Spleen (tissue), 11 donors: ENCODE measurements around the gene STAG1. TPM values are rescaled to one million over a fixed set of nuclear protein-coding genes. Genes with fewer than 3 reads are reported as not detected.
"Not testable (repeated sequence)": the region's sequence is repeated elsewhere in the genome, so short reads cannot be mapped to it uniquely, and the experiment has no call there.

Experiments
- DNase-seq: peaks from one replicate; pipeline ENCODE4 v3.0.0-alpha.2; 2020
- H3K27ac ChIP-seq, 8 donors: fragments of 200-600 bp; sonication (generic) in 7 of 8; 1 replicate in 4 of 8; 2 replicates in 4 of 8; pipeline versions ENCODE4 v1.5.0 to v1.8.0; 2016 to 2021; ENCODE audit warnings: inconsistent platforms in 4 of 8, mild to moderate bottlenecking in 4 of 8, moderate library complexity in 1 of 8
- H3K27me3 ChIP-seq, 7 donors: fragments of 200-600 bp; sonication (generic) in 6 of 7; replicated peaks in 1 of 7; 1 replicate in 4 of 7; 2 replicates in 3 of 7; pipeline versions ENCODE4 v1.5.0 to v1.8.0; 2016 to 2021; ENCODE audit warnings: inconsistent platforms in 3 of 7, mild to moderate bottlenecking in 1 of 7
- H3K36me3 ChIP-seq, 6 donors: fragments of 200-600 bp; sonication (generic) in 5 of 6; 1 replicate in 4 of 6; 2 replicates in 2 of 6; pipeline versions ENCODE4 v1.5.0 to v1.8.0; 2016 to 2021; ENCODE audit warnings: inconsistent platforms in 2 of 6
- H3K4me1 ChIP-seq, 6 donors: fragments of 200-600 bp; sonication (generic) in 5 of 6; 1 replicate in 3 of 6; 2 replicates in 3 of 6; pipeline versions ENCODE4 v1.5.0 to v1.8.0; 2016 to 2021; ENCODE audit warnings: inconsistent platforms in 3 of 6
- H3K4me3 ChIP-seq, 8 donors: fragments of 200-600 bp; sonication (generic) in 7 of 8; 1 replicate in 4 of 8; 2 replicates in 4 of 8; pipeline versions ENCODE4 v1.5.0 to v1.8.0; 2016 to 2021; ENCODE audit warnings: inconsistent platforms in 4 of 8, mild to moderate bottlenecking in 4 of 8, moderate library complexity in 2 of 8
- H3K9me3 ChIP-seq, 8 donors: fragments of 200-600 bp; sonication (generic) in 7 of 8; 1 replicate in 4 of 8; 2 replicates in 4 of 8; pipeline versions ENCODE4 v1.5.0 to v1.8.0; 2016 to 2021; ENCODE audit warnings: inconsistent platforms in 4 of 8
- POLR2A ChIP-seq, 3 donors: fragments of 450-650 bp; IDR thresholded peaks; one replicate each; pipeline ENCODE4 v1.5.1; 2017; ENCODE audit warnings: antibody characterized with exemption in 3 of 3, mild to moderate bottlenecking in 1 of 3
- POLR2AphosphoS5 ChIP-seq, 3 donors: sonication (generic); formaldehyde crosslinking; IDR thresholded peaks; one replicate each; pipeline ENCODE4 v1.5.1; 2017; ENCODE audit warnings: antibody characterized with exemption in 3 of 3
- WGBS, 5 donors: extraction: QIAGEN DNeasy Blood & Tissue Kit in 3 of 5; methylation state at CpG; one replicate each; pipeline versions ENCODE4 v1.1.5 to v1.1.7; 2013 to 2018; 5-methylcytosine and 5-hydroxymethylcytosine counted together
- intact Hi-C: fragments of 100-400 bp; cut with DNase I; formaldehyde crosslinking; loops from one replicate; pipeline ENCODE4 v1.15.0; 2023; ENCODE audit warnings: low total_unique reads
- polyA plus RNA-seq, 3 donors: library from polyadenylated mRNA; stranded (reverse); fragments of 200-250 nt; gene quantifications; one replicate each; pipeline ENCODE4 v1.2.1, GENCODE V29; 2013
- total RNA-seq, 7 donors: library from RNA; depleted of rRNA in 3 of 7; stranded (reverse); fragments of >200 nt in 3 of 7; fragmentation: NEBNext Ultra II Directional in 4 of 7; extraction: Animal tissue kit (Norgen Biotek cat#: 25700) in 4 of 7; gene quantifications; one replicate each; pipeline versions ENCODE4 v1.1.0 to v1.2.1, GENCODE V29; 2016 to 2021
- TF ChIP-seq, protein P1 (sequence below), 11 experiments: fragments of 200-600 bp in 7 of 11; fragments of 450-650 bp in 4 of 11; sonication (generic) in 4 of 11; IDR thresholded peaks in 8 of 11; conservative IDR thresholded peaks in 3 of 11; 1 replicate in 7 of 11; 2 replicates in 4 of 11; pipeline versions ENCODE4 v1.4.0 to v1.8.0; 2016 to 2021; ENCODE audit warnings: antibody characterized with exemption in 11 of 11, inconsistent platforms in 4 of 11, mild to moderate bottlenecking in 1 of 11
- donor health status: healthy with polysubstance abuse.
- donor health status: DM: no; HTN: no; CAD: no; lungs with moderate emphysema.
- donor health status: DM: no; HTN: no; CAD: no.
- donor health status: Bipolar disorder and iron deficiency.
- donor health status: healthy.
- donor health status: DM: no; HTN: no; CAD: no.
- donor health status: DM: yes; HTN: yes; CAD: no.

Gene STAG1
- total and polyA plus RNA-seq, 10 donors: 7.2 to 61.6 (median 47.3) TPM

DNA sequence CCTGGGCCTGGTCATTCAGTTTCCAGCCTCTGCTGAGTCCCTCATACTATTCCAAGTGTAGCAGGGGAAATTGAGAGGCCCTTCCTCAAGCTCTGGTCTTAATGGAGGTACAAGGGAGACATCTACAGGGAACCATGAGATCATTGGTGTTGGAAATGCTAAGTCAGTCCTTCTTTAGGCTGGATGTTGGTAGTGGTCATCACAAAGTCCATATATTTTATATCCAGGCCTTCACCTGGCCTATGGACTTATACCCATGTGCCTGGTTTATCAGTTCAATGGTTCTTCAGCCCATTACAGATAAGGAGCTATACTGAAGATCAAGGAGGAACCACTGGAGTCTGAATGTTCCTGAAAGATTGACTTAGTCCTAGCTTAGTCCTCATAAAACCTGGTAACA, 135.0 kb downstream of the STAG1 start:
- no peak overlapping the region for H3K27ac ChIP-seq

DNA sequence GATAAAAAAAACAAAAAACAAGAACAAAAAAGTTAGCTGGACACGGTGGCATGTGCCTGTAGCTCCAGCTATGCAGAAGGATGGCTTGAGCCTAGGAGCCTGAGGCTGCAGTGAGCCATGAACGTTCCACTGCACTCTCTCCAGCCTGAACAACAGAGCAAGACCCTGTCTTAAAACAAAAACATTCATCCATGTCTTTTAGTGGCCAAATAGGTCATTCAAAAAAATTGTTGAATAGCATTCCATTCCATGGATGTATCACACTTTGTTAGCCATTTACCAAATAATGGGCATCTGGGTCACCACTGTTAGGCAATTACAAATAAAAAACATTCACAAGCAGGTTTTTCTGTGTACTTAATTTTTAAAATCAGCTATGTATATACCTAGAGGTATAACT, 139.7 kb downstream of the STAG1 start:
- no peak overlapping the region for H3K4me3 ChIP-seq
- peaks cover 0 to 30% (median 0%) of the 10 kb centered on the region in 6 donors for H3K36me3 ChIP-seq
- H3K9me3 ChIP-seq: no peaks in the 10 kb centered on the region
- intact Hi-C loops: no loop called here
- no peaks in the 10 kb centered on the region for H3K27me3 ChIP-seq
- no peak for TF ChIP-seq POLR2AphosphoS5 (IDR thresholded peaks at IDR 0.05)
- no peak for TF ChIP-seq POLR2A (IDR thresholded peaks at IDR 0.05)
- TF ChIP-seq, protein P1, sequence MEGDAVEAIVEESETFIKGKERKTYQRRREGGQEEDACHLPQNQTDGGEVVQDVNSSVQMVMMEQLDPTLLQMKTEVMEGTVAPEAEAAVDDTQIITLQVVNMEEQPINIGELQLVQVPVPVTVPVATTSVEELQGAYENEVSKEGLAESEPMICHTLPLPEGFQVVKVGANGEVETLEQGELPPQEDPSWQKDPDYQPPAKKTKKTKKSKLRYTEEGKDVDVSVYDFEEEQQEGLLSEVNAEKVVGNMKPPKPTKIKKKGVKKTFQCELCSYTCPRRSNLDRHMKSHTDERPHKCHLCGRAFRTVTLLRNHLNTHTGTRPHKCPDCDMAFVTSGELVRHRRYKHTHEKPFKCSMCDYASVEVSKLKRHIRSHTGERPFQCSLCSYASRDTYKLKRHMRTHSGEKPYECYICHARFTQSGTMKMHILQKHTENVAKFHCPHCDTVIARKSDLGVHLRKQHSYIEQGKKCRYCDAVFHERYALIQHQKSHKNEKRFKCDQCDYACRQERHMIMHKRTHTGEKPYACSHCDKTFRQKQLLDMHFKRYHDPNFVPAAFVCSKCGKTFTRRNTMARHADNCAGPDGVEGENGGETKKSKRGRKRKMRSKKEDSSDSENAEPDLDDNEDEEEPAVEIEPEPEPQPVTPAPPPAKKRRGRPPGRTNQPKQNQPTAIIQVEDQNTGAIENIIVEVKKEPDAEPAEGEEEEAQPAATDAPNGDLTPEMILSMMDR (IDR thresholded peaks at IDR 0.05 in 8 of 11, conservative IDR thresholded peaks at IDR 0.05 in 3 of 11): no peak
- no peak for DNase-seq
- H3K27ac ChIP-seq: no peak overlapping the region
- 84 to 98% (median 97%) methylated on average over 2 of the region's 2 CpGs for WGBS, 5 donors
- peaks cover 0 to 10% (median 0%) of the 10 kb centered on the region in 6 donors for H3K4me1 ChIP-seq

More for the DNA sequence above, 135.0 kb downstream of the STAG1 start:
- no peaks in the 10 kb centered on the region for H3K27me3 ChIP-seq
- H3K4me1 ChIP-seq: peaks cover 0 to 23% (median 5%) of the 10 kb centered on the region in 6 donors
- DNase-seq: no peak
- no peak overlapping the region for H3K4me3 ChIP-seq
- no peaks in the 10 kb centered on the region for H3K9me3 ChIP-seq
- H3K36me3 ChIP-seq: peaks cover 0 to 48% (median 0%) of the 10 kb centered on the region in 6 donors
- TF ChIP-seq POLR2AphosphoS5 (IDR thresholded peaks at IDR 0.05): no peak
- TF ChIP-seq, protein P1 (IDR thresholded peaks at IDR 0.05 in 8 of 11, conservative IDR thresholded peaks at IDR 0.05 in 3 of 11): no peak
- no peak for TF ChIP-seq POLR2A (IDR thresholded peaks at IDR 0.05)
- intact Hi-C loops: no loop called here

DNA sequence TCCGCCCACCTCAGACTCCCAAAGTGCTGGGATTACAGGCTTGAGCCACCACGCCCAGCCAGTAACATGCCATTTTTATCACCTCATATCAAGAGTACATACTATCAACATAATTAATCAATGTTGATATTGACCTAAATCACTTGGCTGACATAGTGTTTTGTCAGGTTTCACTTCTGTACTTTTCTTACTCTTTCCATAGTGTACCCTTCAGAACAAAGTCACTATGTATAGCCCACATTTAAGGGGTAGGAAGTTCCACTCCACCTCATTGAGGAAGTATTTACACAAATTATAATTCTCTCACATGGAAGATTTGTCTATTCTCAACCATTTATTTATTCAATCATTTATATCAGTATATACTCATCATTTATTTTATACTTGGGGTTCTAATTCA, 145.2 kb downstream of the STAG1 start:
- H3K36me3 ChIP-seq: peaks cover 0 to 47% (median 17%) of the 10 kb centered on the region in 6 donors
- no peak overlapping the region for H3K4me3 ChIP-seq
- H3K27me3 ChIP-seq: no peaks in the 10 kb centered on the region
- DNase-seq: no peak
- H3K4me1 ChIP-seq: no peaks in the 10 kb centered on the region
- no peak for TF ChIP-seq POLR2A (IDR thresholded peaks at IDR 0.05)
- TF ChIP-seq POLR2AphosphoS5 (IDR thresholded peaks at IDR 0.05): no peak
- TF ChIP-seq, protein P1 (IDR thresholded peaks at IDR 0.05 in 8 of 11, conservative IDR thresholded peaks at IDR 0.05 in 3 of 11): no peak
- H3K9me3 ChIP-seq: no peaks in the 10 kb centered on the region
- 97 to 100% (median 100%) methylated on average over 2 of the region's 2 CpGs for WGBS, 5 donors
- intact Hi-C loops: no loop called here
- no peak overlapping the region for H3K27ac ChIP-seq

DNA sequence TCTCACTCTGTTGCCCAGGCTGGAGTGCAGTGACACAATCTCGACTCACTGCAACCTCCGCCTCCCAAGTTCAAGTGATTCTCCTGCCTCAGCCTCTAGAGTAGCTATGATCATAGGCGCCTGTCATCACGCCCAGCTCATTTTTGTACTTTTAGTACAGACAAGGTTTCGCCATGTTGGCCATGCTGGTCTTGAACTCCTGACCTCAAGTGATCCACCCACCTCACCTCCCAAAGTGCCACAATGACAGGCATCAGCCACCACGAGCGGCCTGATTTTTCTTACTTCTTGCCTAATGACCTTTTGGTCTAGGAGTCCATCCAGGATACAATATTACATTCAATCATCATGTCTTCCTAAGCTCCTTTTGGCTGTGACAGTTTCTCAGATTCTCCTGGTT, 146.0 kb downstream of the STAG1 start:
- H3K4me3 ChIP-seq, H3K4me1 ChIP-seq, H3K27ac ChIP-seq, H3K27me3 ChIP-seq, DNase-seq, H3K9me3 ChIP-seq, intact Hi-C loops: not testable (repeated sequence)
- WGBS, 5 donors: 94 to 99% (median 96%) methylated on average over 7 of the region's 7 CpGs
- H3K36me3 ChIP-seq: peaks cover 0 to 55% (median 19%) of the 10 kb centered on the region in 6 donors

DNA sequence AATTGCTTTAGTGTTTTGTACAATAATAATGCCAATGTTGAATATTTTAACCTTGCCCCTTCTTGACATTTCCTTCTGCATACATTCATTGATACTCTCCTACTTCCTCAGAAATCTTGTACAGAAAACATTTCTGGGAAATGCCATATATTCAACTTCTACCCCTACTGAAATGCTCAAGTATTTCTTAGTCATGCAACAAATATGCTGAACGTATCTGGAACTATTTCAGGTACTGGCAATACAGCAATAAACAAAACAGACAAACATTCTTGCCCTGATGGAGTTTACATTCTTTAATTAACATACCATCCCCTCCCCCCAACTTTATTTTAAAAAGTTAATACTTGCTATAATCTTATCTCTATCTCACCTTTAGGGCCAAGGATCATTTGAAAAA, 147.2 kb downstream of the STAG1 start:
- peaks cover 0 to 66% (median 19%) of the 10 kb centered on the region in 6 donors for H3K36me3 ChIP-seq
- DNase-seq: no peak
- TF ChIP-seq POLR2A (IDR thresholded peaks at IDR 0.05) (no peak), POLR2AphosphoS5 (IDR thresholded peaks at IDR 0.05) (no peak)
- TF ChIP-seq, protein P1 (IDR thresholded peaks at IDR 0.05 in 8 of 11, conservative IDR thresholded peaks at IDR 0.05 in 3 of 11): no peak
- 55 to 75% (median 65%) methylated on average over 1 of the region's 1 CpG for WGBS, 5 donors
- H3K27me3 ChIP-seq: no peaks in the 10 kb centered on the region
- H3K4me3 ChIP-seq: no peak overlapping the region
- no peaks in the 10 kb centered on the region for H3K9me3 ChIP-seq
- intact Hi-C loops: no loop called here
- no peaks in the 10 kb centered on the region for H3K4me1 ChIP-seq
- H3K27ac ChIP-seq: no peak overlapping the region
